GM23338 (cell line): ENCODE results near the gene SZT2.

ENCODE experiments used
- CREB1 ChIP-seq: fragments of 250-450 bp; sonication (Bioruptor Pico); IDR thresholded peaks from 2 replicates; pipeline ENCODE4 v1.5.0; 2020; ENCODE audit warnings: low read depth, mild to moderate bottlenecking, moderate library complexity
- CTCF ChIP-seq, 2 experiments: fragments of 200-600 bp in 1 of 2; sonication (generic) in 1 of 2; conservative IDR thresholded peaks; 2 replicates each; pipeline versions ENCODE4 v1.5.1 to v1.6.1; 2016 to 2017; ENCODE audit warnings: antibody characterized with exemption in 2 of 2, low read depth in 2 of 2, mild to moderate bottlenecking in 2 of 2, moderate library complexity in 1 of 2
- EZH2 ChIP-seq: fragments of 200-600 bp; sonication (generic); IDR thresholded peaks from one replicate; pipeline ENCODE4 v1.8.0; 2017; ENCODE audit warnings: antibody characterized with exemption, mild to moderate bottlenecking, low read depth; ENCODE audit not compliant: unreplicated experiment
- EZH2phosphoT487 ChIP-seq: fragments of 200-600 bp; sonication (generic); IDR thresholded peaks from one replicate; pipeline ENCODE4 v1.8.1; 2018; ENCODE audit warnings: antibody characterized with exemption; ENCODE audit not compliant: unreplicated experiment
- JUNB ChIP-seq: IDR thresholded peaks from one replicate; pipeline ENCODE4 v1.6.1; 2016; ENCODE audit warnings: antibody characterized with exemption; ENCODE audit not compliant: unreplicated experiment
- NANOG ChIP-seq: IDR thresholded peaks from 2 replicates; pipeline ENCODE4 v1.6.1; 2016; ENCODE audit warnings: antibody characterized with exemption, borderline replicate concordance
- POLR2AphosphoS5 ChIP-seq: IDR thresholded peaks from 2 replicates; pipeline ENCODE4 v1.6.1; 2016; ENCODE audit warnings: antibody characterized with exemption, low read depth
- REST ChIP-seq: IDR thresholded peaks from one replicate; pipeline ENCODE4 v1.6.1; 2018; ENCODE audit warnings: antibody characterized with exemption; ENCODE audit not compliant: unreplicated experiment
- STAT1 ChIP-seq: IDR thresholded peaks from one replicate; pipeline ENCODE4 v1.6.1; 2016; ENCODE audit warnings: antibody characterized with exemption; ENCODE audit not compliant: unreplicated experiment
- ZNF114 ChIP-seq: fragments of 250-450 bp; sonication (Bioruptor Pico); IDR thresholded peaks from 2 replicates; pipeline ENCODE4 v1.5.0; 2020; ENCODE audit warnings: mild to moderate bottlenecking, moderate library complexity
- ZNF331 ChIP-seq: fragments of 250-450 bp; sonication (Bioruptor Pico); IDR thresholded peaks from 2 replicates; pipeline ENCODE4 v1.5.0; 2020; ENCODE audit warnings: low read depth, mild to moderate bottlenecking, moderate library complexity
- TF ChIP-seq, protein P1 (sequence below): IDR thresholded peaks from 2 replicates; pipeline ENCODE4 v1.6.1; 2016; ENCODE audit warnings: antibody characterized with exemption

DNA sequence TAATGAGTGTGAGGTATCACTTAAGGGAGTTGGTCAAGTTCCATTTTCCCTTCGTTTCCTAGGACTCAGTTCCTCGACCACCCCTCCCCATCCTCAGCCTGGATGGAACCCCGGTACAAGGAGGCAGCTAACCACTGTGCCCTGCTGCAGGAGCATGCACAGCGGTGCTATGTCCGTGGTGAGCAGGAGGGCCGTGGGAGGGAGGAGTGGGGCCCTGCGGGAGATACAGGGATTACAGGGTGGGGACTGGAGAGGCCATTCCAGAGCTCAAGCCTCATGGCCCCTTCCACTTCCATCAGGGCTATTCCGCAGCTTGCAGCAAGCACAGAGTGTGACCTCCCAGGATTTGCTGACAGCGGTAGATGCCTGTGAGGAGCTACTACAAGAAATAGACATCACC is 38.2 kb downstream of the SZT2 start:
- TF ChIP-seq CTCF (conservative IDR thresholded peaks at IDR 0.05; ENCODE audit: low read depth in 2 of 2) (no peak), NANOG (no peak), ZNF114 (no peak), CREB1 (CRISPR knock-in tag) (no peak), EZH2 (no peak), EZH2phosphoT487 (no peak), POLR2AphosphoS5 (no peak), REST (no peak), JUNB (no peak), STAT1 (no peak), ZNF331 (CRISPR knock-in tag) (no peak)
- TF ChIP-seq, protein P1, sequence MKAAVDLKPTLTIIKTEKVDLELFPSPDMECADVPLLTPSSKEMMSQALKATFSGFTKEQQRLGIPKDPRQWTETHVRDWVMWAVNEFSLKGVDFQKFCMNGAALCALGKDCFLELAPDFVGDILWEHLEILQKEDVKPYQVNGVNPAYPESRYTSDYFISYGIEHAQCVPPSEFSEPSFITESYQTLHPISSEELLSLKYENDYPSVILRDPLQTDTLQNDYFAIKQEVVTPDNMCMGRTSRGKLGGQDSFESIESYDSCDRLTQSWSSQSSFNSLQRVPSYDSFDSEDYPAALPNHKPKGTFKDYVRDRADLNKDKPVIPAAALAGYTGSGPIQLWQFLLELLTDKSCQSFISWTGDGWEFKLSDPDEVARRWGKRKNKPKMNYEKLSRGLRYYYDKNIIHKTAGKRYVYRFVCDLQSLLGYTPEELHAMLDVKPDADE = no peak
